ENCODE measurements around the gene FLRT2.

Gene FLRT2

DNA sequence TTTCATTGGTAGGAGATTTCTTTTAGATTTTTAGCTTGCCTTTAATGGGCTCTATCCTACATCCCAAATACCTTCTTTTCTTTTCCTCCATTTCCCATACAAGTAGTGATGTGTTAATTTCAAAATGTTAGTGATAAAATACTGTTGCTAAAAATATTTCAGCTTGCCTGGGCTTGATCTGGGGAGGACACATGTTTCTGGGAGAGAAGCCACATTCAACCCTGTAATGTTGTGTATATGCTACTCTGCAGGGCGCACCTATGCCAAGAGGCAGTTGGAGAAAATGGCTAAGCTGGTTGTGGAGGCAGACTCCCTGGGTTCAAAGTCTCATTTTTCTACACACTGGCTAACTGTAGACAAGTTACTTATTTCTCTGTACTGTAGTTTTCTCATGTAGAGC lies 26.3 kb downstream of the FLRT2 start:
- H3K4me3 ChIP-seq (ENCODE audit: control insufficient read depth, low read depth, low read length): no peak overlapping the region
- no peak for DNase-seq (ENCODE audit: low read depth)
- TF ChIP-seq, protein P1, sequence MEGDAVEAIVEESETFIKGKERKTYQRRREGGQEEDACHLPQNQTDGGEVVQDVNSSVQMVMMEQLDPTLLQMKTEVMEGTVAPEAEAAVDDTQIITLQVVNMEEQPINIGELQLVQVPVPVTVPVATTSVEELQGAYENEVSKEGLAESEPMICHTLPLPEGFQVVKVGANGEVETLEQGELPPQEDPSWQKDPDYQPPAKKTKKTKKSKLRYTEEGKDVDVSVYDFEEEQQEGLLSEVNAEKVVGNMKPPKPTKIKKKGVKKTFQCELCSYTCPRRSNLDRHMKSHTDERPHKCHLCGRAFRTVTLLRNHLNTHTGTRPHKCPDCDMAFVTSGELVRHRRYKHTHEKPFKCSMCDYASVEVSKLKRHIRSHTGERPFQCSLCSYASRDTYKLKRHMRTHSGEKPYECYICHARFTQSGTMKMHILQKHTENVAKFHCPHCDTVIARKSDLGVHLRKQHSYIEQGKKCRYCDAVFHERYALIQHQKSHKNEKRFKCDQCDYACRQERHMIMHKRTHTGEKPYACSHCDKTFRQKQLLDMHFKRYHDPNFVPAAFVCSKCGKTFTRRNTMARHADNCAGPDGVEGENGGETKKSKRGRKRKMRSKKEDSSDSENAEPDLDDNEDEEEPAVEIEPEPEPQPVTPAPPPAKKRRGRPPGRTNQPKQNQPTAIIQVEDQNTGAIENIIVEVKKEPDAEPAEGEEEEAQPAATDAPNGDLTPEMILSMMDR (conservative IDR thresholded peaks at IDR 0.05; ENCODE audit: control insufficient read depth, insufficient read depth, low read depth, low read length): no peak

DNA sequence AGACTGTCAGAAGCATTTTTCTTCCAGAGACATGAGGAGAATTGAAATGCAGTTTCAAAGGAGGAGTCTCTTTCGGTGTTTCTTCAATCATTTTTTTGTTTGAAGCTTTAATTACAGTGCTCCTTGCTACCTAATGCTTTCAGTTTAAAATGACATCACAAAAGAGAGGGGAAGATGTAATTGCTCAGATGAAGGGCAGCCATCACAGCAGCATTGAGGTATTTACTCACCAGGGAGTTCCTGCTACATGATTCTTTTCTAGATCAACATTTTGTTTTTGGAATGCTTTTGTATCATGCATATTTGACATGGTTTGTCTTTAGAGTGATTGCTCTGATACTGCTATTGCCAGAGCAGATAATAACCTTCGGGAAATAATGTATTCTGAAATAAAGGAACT lies 28.6 kb downstream of the FLRT2 start:
- no peak overlapping the region for H3K4me3 ChIP-seq (ENCODE audit: control insufficient read depth, low read depth, low read length)
- DNase-seq (ENCODE audit: low read depth): no peak
- TF ChIP-seq, protein P1 (conservative IDR thresholded peaks at IDR 0.05; ENCODE audit: control insufficient read depth, insufficient read depth, low read depth, low read length): no peak

DNA sequence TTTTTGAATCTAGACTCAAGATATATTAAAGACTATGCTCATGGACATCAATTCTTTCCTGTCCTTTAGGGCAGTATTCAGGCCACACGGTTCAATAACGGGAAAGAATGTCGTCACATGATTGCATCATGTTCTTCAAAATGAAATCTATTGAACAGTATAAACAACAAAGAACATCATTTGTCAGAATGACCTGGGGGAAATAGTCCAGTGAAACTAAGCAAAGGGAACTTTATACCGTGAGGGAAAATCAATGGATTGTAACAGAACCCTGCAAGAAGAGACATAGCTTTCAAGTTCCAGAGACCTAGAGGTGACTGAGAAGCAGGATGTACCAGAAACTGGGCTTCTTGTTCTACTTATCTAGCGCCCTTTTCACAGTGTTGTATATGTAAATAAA lies 32.7 kb downstream of the FLRT2 start:
- DNase-seq (ENCODE audit: low read depth): no peak
- TF ChIP-seq, protein P1 (conservative IDR thresholded peaks at IDR 0.05; ENCODE audit: control insufficient read depth, insufficient read depth, low read depth, low read length): no peak
- H3K4me3 ChIP-seq (ENCODE audit: control insufficient read depth, low read depth, low read length): no peak overlapping the region

DNA sequence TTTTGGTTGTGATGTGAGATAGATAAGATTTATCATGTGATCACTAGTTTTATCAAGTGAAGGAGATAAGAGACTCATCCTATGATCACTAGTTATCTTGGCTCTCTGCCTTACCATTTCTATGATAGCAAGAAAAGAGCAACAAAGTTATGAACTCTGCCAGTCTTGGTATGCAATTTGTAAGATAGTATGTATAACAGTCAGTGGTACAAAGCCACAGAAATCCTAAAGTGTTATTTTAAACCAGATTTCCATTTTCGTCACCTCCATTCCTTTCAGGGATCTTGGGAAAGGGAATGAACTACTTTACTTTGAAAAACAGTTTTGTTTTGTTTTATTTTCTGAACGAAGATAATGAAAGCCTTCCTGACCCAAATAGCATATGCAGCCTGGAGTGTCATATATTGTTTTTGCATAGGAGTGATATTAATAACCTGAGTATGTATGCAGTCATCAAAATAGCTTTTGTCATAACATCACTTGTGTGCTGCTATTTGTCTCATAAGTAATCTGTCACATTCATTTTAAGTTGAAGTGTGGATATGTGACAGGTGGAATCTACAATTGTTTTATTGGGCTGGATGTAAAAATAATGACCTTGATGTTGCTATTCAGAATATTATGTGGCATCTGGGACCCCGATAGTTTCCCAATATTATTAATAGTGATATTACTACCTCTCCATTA lies 35.0 kb downstream of the FLRT2 start:
- TF ChIP-seq, protein P1 (conservative IDR thresholded peaks at IDR 0.05; ENCODE audit: control insufficient read depth, insufficient read depth, low read depth, low read length): no peak
- no peak overlapping the region for H3K4me3 ChIP-seq (ENCODE audit: control insufficient read depth, low read depth, low read length)
- DNase-seq (ENCODE audit: low read depth): no peak

DNA sequence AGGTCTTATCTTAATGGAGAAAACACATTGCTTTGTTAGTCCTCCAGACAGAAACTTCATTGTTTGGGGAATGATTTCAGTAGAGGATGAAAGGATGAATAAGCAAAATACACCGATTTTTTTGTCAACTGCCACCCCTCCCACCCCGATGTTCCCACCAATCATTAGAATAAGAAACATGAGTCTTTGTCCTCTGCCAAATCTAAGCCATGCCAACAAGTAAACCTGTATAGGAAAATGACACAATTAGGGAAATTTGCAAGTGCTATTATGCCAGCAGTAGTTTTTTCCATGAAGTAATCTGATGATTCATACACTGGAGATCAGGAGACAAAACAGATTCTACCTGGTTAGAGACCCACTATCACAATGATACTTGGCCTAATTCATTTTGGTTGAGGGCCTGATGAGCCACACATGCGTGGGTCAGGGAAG lies 35.9 kb downstream of the FLRT2 start:
- no peak overlapping the region for H3K4me3 ChIP-seq (ENCODE audit: control insufficient read depth, low read depth, low read length)
- TF ChIP-seq, protein P1 (conservative IDR thresholded peaks at IDR 0.05; ENCODE audit: control insufficient read depth, insufficient read depth, low read depth, low read length): no peak
- DNase-seq (ENCODE audit: low read depth): peak; percentile 81

DNA sequence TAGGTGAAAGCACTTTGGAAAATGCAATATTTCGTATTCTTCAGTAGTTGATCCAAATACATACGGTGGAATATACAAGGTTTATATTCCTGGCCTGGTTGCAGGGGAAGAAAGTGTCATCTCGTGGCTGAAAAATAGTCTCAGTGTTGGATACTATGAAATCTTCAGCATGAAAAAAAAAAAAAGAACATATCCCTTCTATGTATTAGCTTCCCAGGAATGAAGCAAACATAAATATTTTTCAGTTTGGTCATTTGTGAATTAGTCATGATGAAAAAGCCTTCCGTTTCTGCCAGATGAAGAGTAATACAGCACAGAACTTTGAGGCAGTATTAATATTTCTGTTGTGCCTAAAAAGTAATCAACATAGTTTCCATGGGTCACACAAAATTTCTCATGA lies 36.7 kb downstream of the FLRT2 start:
- DNase-seq (ENCODE audit: low read depth): peak; percentile 88
- no peak overlapping the region for H3K4me3 ChIP-seq (ENCODE audit: control insufficient read depth, low read depth, low read length)
- TF ChIP-seq, protein P1 (conservative IDR thresholded peaks at IDR 0.05; ENCODE audit: control insufficient read depth, insufficient read depth, low read depth, low read length): no peak
